Inflammatory macrophage treated with lipopolysaccharide for 1 hour (primary cell): ENCODE results near the gene DOCK2.

Experiments used
- DNase-seq, 2 donors: peaks; one replicate each; pipeline ENCODE4 v3.0.0-alpha.2; 2020 to 2022

The DOCK2 gene

GRCh38 chr5:169832304-169832703 is 195.2 kb downstream of the DOCK2 start:
- DNase-seq: peak in 1 of 2 donors; percentile 46

DNA sequence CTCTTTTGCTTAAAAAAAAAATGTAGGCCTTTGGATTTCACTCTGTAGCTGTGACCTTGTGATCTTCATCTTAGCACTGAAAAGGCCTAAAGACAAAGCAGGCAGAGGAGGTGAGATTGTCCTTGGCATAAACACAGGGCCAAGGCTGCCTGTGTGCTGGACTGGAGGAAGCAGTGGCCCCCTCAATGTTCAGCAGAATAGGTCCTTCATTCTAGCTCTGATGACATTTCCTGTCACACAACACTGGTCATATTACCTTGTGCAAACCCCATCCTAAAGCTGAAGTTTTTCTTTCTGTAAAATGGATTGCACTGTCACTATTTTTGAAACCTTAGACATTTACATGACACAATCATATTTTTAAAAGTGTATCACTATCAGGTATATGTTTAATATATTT is 195.8 kb downstream of the DOCK2 start:
- no peak for DNase-seq

DNA sequence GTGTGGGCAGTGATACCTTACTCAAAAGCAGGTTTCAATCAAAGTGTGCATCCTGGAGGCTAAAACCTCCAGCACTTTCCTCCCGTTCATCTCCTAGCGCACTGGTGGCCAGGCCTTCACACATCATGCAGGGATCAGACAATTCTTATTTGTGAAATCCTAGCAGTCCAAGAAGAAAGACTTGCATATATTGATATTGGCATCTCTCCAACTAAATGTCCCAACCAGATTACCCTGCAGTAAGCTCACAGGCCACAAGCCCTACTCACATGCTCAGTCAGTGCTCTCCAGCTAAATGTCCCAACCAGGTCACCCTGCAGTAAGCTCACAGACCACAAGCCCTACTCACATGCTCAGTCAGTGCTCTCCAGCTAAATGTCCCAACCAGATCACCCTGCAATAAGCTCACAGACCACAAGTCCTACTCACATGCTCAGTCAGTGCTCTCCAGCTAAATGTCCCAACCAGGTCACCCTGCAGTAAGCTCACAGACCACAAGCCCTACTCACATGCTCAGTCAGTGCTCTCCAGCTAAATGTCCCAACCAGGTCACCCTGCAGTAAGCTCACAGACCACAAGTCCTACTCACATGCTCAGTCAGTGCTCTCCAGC is 196.7 kb downstream of the DOCK2 start:
- DNase-seq: peak in 1 of 2 donors; percentile 10

DNA sequence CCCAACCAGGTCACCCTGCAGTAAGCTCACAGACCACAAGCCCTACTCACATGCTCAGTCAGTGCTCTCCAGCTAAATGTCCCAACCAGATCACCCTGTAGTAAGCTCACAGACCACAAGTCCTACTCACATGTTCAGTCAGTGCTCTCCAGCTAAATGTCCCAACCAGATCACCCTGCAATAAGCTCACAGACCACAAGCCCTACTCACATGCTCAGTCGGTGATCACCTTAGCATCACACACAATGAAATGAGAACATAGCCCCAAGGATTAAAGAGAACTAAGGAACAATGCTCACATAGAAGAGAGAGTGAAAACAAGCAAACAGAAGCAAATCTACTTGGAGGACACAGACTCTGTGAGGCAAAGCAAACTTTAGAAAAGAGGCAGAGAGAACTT is 197.5 kb downstream of the DOCK2 start:
- DNase-seq: peak; percentile 10 to 54

DNA sequence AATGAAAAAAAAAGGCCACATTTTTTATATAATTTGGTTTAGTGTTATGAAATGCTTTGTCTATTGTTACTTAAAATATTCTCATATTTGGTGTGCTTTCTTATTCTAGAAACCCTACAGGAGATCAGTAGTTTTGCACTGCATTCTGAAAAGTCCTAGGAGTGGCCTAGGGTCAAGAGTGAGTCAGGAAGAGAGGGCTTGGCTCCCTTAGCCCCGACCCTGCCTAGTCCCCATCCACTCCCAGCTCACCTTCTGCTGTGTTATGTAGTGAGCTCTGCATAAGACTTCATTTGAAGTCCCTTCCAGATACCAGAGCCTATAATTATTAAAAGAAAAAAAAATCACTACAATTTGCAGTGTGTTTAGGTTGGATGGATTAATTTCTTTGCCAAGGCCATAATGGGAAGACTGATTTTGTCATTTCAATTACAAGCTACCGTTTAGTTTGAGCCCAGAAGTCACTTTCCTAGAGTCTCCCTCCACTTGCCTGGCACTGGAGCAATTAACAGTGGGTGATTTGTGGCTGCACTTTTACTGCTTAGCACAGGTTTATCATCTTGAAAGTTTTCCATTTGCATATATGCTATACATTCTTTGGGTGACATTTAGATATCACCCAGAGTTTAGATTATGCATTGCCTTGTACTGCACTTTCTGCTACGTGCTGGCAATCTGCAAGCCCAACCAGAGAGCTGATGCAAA is 199.9 kb downstream of the DOCK2 start:
- DNase-seq: no peak

DNA sequence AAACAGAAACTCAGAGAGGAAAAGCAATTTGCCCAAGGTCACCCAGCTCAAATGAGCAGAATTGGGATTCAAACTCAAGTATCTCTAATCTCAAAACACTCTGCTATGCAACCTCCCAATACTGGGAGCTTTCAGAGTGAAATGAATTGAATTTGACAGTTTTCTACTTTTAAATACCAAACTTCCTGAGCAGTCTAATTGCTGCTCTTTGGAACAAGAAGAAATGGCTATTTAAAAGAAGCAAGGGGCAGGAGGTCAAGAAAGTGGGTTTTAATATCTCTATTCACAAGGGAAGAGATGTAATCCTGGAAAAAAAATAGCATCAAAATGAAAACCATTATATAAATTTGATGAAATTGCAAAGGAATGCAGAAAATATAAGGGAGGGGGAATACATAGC is 200.6 kb downstream of the DOCK2 start:
- no peak for DNase-seq

- DNase-seq: no peak
These were observed 201.6 kb downstream of the DOCK2 start for GRCh38 chr5:169838688-169839087.

DNA sequence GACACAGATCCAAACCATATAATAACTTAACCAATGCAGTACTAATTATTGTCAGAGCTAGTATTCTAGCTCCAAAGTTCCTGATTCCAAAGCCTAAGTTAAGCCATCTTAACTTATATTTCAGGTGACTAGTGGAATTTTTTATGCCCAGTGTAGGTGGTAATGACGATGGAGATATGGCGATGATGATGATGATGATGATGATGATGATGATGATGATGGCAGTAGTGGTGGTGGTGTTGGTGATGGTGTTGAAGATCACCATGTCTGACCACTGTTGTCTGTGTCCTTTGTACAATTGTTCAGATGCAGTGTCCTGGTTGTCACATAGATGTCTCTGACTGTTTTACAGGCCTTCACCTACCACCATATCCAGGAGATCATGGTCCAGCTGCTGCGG is 203.3 kb downstream of the DOCK2 start:
- no peak for DNase-seq

DNA sequence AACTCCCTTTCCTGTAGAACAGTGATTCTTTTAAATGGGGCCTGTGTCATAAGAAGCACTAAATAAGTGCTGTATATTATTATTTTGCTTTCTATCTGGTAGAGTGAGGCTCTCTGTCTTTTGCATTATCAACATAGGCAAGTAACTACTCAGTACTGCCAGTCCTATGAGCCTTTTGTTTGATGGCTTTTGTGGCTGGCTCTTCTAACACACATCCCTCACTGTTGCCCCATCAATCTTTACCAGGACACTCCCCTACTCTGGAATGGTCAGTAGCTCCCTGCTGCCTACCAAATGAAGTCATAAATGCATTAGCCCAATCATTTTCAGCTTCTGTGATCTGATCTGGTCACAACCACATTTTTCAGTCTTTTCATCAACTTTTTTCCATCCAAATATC is 205.6 kb downstream of the DOCK2 start:
- DNase-seq: no peak

DNA sequence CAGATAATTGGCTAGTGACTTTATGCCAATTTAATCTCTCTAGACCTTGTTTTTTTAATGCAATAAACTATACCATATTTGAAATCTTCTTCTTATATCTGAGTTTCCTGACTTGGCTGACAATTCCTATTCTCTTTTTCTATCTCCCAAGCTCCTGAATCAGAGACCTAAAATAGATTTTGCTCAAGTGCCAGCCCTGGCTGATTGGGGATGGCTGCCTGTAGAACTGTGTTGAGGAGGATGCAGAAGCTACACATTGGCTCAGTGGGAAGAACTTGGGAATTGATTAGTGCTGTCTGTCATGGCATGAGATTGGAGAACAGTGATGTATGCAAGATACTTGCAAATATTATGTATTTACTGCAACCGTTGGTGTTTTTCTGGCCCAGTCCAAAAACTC is 210.4 kb downstream of the DOCK2 start:
- DNase-seq: no peak

DNA sequence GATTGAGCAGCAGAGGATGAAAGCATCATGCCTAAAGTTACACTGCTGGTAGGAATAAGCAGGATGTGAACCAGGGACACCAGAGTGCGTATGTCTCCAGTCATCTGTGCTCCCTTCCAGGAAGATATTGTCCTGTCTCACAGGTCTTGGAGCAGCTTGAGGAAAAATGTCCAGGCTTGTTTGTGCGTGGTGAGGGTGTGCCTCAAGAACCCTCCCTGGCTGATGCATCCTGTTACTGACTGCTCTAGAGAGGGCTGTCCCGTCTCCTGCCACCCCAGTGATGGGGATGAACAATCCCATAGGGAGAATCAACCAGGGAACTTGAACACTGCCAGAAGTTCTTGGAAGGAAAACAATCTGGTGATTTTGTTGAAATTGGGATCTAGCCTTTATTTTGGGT is 211.2 kb downstream of the DOCK2 start:
- DNase-seq: no peak

DNA sequence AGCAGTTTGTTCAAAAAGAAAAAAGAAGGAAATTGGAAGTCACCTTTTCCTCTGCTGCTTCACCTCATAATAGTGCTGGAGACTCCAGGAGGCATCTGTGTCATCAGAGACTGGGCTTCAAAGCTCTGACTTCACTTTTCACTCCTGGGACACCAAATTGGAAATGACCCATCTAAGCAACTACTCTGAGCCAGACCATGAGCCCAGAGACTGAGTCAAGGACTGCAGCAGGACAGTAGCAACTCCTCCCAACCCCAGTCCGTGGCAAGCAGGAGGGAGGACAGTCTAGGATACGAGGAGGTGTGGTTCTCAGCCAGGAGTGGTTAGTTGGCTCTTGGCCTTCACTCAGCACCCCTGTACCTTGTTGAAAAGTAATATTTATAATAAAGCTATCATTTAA is 211.7 kb downstream of the DOCK2 start:
- no peak for DNase-seq

DNA sequence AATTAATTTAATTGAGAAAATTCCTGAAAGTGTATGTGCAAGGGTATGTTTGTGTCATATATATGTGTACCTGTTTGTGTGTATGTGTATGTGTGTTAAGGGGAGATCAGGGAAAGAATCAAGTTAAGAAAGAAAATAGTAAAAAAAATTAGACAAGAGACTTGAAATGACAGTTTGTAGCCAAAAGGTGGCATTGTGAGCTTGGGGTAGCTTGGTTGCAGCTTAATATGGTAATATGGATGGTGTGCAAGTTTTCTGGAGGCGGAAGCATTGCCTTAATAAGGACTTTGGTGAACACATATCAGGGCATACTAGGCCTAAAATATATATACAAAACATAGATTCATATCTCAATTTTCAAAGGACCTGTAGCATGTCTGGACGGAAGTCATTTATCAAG is 213.3 kb downstream of the DOCK2 start:
- no peak for DNase-seq

DNA sequence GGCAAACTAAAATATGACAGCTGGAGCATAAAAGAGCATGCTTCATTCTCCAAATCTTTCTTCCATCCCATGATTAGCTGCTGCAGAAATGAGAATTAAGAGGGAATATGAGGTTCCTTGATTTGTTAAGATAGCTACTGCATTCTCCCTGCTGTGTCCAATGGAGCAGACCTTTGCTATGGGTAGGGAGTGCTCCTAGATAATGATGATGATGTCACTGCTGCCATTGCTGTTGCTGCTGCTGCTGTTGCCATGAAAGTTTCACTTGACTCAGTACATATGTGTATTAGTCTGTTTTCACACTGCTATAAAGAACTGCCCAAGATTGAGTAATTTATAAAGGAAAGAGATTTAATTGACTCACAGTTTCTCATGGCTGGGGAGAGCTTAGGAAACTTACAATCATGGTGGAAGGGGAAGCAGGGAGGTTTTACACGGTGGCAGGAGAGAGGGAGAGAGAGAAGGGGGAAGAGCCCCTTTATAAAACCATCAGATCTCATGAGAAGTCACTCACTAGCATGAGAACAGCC is 214.3 kb downstream of the DOCK2 start:
- DNase-seq: no peak

DNA sequence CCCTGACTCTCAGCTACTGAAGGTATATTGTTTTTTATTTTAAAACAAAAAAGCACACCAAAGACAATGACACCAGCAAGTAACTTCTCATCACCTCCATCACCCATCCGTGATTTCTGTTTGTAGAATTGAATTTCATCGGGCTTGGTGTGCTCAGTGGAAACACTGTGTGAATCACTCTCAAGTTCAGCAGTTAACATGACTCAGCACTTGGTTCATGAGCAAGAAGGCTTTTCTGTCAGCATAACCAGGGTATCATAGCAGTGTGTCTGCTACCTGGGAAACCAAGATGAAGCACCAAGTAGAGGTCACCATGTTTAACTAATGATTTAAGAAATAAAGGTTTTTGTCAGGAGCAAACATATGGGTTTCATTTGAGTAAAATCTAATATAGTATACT is 219.5 kb downstream of the DOCK2 start:
- no peak for DNase-seq

GRCh38 chr5:169860585-169860984 is 223.5 kb downstream of the DOCK2 start:
- DNase-seq: no peak

DNA sequence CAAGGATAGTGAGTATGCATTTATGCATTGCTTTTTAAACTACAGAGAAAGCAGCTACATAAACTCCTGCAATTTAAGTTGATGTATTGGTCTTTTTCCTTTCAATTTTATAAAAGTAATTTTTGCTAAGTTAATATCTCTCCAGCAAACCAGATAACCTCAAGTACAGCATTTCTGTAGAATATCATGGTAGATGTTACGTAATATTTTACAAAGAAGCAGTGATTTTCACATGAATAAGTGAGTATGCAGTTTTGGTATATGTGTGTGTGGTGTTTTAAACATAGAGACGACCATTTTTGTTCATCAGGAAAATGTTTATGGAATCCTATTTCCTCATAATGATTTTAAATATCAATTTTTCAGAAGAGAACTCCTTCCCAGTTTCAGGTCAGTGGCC is 224.4 kb downstream of the DOCK2 start:
- DNase-seq: no peak

DNA sequence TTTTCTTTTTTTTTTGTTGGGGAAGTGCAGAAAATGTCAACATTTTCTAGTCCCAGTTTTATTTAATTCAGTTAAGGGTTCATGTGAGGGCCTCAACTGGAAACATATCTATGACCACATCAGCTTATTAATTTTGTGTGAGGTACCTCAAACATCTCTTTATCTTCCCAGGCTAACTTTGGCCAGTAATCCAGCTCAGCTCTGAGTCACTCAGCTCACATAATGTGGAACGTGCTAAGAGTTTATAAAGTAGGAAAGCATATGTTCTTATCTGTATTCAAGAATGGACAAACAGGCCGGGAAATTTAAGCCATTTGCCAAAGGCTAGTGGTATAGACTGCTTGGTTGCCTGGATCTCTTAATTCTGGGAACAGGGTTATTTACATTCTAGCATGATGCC is 224.9 kb downstream of the DOCK2 start:
- DNase-seq: no peak

GRCh38 chr5:169862391-169862811 is 225.3 kb downstream of the DOCK2 start:
- DNase-seq: no peak

DNA sequence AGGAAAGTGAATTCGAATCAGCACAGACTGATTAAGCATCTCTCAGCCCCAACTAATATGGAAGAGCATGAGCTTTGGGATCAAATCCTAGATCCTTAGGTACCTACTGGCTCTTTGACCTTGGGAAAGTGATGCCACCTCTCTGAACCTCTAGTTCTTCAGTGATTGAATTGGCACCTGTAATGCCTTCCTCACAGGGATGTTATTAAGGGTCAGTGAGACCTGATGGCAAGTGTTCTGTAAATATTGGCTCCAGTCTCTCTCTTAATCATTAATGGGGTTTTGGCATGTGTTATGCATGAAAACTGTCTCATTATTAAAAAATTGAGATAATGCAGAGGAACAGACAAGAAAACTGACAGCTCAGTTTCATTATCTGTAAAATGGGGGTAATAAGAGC is 227.4 kb downstream of the DOCK2 start:
- no peak for DNase-seq

DNA sequence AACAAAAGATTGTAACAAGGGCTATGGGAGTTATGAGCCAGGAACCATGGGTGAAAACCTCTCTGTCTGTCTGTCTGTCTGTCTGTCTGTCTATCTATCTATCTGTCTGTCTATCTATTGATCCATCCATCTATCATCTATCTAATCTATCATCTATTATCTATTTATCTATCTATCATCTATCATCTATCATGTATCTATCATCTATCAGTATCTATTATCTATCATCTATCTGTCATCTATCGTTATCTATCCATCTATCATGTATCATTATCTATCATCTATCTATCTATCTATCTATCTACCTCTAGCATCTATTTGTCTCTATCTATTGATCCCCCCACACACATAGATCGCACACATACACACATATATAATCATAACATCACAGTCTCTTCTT is 230.3 kb downstream of the DOCK2 start:
- DNase-seq: no peak

GRCh38 chr5:169869066-169869465 is 232.0 kb downstream of the DOCK2 start:
- DNase-seq: no peak

DNA sequence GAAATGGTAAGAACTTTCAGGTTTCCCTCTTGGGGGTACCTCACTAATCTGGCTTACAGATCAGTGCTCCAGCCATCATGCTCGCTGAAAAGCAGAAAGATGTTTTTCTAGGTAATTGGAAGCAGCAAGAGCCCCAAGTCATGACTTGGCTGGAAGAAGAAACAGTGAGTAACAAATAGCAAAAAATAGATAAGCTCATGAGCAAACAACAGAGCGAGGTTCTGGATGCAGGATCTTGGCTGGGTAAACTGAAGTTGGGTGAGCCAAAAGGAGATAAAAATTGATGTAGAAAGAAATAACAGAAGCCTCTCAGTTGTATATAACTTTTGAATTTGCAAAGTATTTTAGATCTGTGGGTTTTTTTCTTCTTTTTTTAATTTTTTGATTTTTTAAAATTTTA is 233.1 kb downstream of the DOCK2 start:
- DNase-seq: no peak

DNA sequence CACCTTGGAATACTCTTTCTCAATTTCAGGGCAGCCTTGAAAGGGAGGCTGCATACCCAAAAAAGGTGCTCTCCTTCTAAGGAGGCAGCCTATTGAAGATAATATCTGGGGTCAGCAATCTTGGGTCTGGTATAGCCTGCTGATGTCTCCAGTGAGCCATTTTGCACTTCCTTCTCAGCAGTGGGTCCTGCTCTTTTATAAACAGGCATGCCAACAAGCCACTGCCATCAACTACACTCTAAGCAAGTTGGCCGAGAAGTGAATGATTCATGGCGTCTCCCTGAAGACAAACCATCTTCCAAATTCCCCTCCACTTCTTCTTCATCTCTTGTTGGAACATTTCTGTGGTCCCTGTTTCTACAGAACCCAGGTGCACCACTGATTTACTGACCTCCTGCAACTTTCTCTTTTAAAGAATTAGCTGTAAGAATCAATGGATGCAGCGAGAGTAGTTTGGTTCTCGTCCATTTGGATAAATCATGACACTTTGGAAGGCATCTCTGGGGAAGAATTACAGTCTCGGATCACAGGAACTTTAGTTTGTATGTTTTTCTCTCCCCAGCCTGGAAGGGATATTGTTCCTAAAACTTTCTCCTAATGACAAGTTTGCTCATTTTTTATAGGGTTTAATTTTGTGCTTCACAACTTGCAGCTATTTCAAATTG is 234.9 kb downstream of the DOCK2 start:
- no peak for DNase-seq
